Hypothalamus (tissue), 51 donors: ENCODE measurements around the gene NOS2.
"Not testable (repeated sequence)": the region's sequence is repeated elsewhere in the genome, so short reads cannot be mapped to it uniquely, and the experiment has no call there.

Experiments used
- DNase-seq, 51 donors: peaks; one replicate each; lab custom pipeline; 2025; lab: John Stamatoyannopoulos, UW

The NOS2 gene

DNA sequence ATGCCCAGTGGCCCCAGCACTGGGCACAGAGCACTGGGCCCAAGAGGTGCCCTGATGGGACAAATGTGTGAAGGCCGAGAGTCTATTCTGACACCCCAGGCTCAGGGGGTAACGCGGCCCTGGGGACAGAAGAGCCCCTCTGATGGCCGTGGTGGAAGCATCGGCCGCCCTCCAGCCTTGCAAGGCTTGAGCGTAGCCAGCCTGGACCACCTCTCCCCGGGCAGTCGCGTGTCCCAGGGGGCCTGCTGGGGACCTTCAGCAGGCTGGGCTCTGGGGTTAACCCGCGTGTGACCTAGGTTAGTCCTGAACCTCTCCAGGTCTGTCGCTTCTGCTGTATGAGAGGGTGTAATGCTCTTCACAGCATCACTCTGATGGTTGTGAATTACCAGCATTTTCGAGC is 40.8 kb downstream of the NOS2 start:
- DNase-seq, result no peak

GRCh38 chr17:27756467-27757371 is 43.6 kb downstream of the NOS2 start:
- DNase-seq, result peak in 28 of 51 donors; percentile 2 to 66 (median 26)

GRCh38 chr17:27755706-27756466 is 44.4 kb downstream of the NOS2 start:
- no peak for DNase-seq

DNA sequence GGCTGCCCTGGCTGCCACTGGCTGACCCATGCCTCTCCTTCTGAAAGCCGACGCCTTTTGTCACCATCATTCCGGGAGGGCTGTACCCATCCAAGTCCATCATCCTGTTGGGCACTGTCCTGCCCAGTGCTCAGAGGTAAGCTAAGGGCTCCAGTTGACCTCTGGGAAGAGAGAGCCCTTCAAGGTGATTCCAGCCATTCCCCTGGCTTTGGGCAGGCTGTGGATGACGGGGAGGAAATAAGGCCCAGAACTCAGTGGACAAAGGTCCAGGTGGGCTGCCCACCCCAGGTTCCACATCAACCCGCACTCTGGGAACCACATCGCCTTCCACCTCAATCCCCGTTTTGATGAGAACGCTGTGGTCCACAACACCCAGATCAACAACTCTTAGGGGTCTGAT is 45.8 kb downstream of the NOS2 start:
- no peak for DNase-seq

- DNase-seq, result not testable (repeated sequence)
Observed at GRCh38 chr17:27753726-27754125, 46.6 kb downstream of the NOS2 start.

DNA sequence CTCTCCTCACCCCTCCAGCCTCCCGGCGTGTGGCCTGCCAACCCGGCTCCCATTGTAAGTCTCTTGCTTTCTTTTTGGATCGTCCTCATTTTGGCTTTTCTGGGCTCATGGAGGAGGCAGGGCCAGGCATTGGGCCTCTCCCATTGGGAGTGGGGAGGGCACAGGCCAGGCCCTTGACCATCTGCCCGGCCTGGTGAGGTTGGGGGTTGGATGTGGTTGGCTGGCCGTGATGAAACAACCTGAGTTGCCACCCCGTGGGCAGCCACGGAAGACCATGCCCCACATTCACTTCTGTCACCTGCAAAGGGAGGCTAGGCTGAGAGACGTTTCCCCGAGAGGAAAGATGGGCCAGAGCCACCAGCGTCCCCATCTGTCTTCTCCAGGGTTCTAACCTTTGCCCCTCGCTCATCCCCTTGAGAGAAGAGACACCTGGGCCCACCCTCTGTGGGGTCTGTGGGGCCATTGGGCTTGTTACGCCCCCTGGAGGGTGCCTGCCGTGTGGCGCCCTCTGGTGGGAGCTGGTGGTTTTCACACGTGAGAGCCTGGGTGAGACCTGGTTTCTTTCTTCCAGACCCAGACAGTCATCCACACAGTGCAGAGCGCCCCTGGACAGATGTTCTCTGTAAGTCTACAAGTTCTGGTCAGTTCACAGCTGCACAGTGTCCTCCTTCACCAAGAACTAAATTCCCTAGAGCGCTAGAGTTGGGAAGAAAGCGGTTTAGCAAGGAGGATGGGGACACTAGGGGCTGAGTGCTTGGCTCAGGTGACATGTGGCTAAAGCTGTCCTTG is 47.3 kb downstream of the NOS2 start:
- DNase-seq, result not testable (repeated sequence)

DNA sequence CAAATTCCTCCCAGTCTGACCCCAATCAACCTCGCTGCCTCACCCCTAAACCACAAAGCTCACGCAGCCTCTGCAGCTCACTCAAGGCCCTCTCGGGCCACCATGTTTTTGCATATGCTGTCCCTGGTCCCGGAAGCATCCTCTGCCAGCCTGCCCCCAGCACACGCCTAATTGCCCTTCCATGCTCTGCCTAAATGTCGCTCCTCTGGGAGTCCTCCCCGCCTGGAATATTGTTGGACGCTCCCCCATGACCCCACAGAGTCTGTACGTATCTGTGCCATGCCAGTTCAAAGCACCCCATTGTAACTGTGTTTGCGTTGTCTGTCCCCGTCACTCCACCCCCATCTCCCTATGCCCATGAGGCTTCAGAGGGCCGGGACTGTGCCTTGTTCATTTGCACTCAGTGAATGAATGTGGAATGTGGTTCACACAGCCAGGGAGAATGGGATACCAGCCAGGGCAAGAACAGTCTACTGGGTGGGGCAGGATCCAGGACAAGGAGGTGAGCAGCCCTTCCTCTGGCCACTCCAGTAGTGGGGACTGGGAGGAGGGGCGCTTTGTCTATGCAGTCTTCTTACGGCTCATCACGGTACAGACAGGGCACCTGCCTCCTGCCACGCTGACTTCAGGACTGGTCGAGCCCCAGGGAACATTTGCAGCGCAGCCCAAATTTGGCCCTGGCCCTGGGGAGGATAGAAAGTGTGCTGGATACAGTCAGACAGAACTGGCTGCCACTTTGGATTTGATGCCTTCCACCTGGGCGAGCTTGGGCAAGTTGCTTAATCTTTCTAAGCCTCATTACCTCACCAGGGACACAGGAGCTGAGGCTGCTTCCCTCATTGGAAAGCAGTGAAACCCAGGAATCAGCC is 48.5 kb downstream of the NOS2 start:
- DNase-seq, result no peak

DNA sequence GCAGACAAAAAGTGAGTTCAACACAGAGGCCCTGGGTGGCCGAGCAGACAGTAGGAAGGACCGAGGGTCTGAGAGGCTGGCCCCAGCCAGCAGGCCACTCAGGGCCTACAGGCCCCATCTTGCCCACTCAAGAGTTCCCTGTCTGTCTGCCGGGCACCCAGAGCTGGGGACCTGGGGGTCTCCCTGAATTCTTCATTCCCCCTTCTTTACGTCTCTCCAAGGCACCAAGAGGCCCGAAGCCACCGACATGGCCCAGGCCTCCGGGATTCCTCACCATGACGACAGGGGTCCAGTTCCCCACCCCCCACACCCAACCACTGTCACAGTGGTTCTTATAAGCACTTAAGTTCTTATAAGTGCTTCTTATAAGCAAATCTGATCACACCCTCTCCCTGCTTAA is 49.2 kb downstream of the NOS2 start:
- no peak for DNase-seq

DNA sequence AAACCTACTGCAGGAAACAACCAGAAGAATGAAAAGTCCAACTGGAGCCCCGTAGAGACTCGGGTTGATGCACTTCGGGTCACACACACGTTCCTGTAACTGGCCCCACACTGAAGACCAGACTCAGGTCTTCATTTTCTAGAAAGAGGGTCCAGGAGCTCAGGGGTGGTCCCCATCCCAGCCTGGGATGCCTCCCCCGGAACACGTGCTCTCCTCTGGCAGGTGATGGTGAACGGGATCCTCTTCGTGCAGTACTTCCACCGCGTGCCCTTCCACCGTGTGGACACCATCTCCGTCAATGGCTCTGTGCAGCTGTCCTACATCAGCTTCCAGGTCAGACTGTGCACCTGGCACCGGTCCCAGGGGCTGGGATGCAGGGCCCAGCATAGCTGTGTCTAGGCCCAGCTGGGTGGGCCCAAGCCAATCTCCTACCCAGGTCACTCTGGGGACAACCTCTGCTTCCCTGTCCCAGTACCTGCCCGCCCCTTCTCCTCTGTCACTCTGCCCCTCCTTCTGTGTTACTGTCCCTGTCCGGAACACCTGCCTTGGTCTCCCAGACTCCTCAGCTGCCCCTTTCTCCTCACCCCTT is 50.7 kb downstream of the NOS2 start:
- DNase-seq, result not testable (repeated sequence)

GRCh38 chr17:27748360-27748825 is 51.9 kb downstream of the NOS2 start:
- no peak for DNase-seq

GRCh38 chr17:27747462-27748359 is 52.6 kb downstream of the NOS2 start:
- no peak for DNase-seq

DNA sequence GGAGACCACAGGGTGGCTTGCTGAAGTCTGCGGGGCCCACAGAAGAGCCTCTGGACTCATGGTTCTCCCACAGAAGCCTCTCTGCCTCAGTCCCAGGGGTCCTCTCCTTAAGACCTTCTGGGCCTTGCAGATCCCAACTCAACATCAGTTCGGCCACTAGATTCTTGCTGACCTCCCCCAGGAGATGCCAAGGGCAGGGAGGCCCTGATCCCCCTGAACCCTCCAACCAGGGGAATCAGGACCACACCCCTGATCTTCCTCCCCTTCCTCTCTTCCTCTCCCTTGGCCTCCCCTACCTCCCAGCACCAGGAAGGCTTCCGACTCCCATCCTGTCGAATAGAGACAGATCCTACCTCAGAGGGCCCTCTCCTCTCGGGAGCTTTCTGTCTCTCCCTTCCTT is 53.4 kb downstream of the NOS2 start:
- DNase-seq, result no peak

- not testable (repeated sequence) for DNase-seq
Observed at GRCh38 chr17:27746320-27746719, 54.0 kb downstream of the NOS2 start.

- DNase-seq, result not testable (repeated sequence)
Observed at GRCh38 chr17:27745207-27745830, 55.0 kb downstream of the NOS2 start.

DNA sequence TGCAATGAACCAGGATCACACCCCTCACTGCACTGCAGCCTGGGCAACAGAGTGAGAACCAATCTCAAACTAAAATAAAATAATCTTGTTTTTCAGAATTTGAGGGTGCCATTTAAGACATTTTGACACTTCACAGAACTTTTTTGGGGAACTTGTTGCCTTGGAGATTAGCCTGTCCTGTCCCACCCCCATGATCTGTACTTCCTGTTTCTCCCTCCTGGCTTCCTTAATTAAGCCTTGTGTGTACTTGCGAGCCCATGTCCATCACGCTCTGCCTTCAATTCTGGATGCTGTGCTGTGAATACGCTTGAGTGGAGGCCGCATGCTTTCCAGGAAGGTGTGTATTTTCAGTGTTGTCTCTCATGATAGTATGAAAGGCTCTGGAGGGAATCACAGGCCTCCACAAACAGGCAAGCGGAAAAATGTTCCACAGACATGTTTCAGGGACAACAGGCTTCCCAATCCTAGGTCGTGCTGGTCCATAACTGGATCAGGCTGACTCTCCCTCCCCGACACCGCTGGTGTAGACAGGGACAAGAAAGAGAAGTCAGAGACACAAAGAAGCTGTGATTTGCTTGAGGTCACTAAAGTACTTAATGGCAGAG is 56.9 kb downstream of the NOS2 start:
- DNase-seq, result no peak

GRCh38 chr17:27741971-27742575 is 58.3 kb downstream of the NOS2 start:
- no peak for DNase-seq

- DNase-seq, result peak in 2 of 51 donors; percentile 14 to 18
Observed at GRCh38 chr17:27741361-27741861, 58.9 kb downstream of the NOS2 start.
